HG02943 (cell line): Measurements from ENCODE around the gene PALMD.

Source experiments
- ATAC-seq: cut with Tn5 transposase; IDR thresholded peaks from one replicate; pipeline ENCODE4 v1.9.1; 2021; ENCODE audit warnings: mild to moderate bottlenecking, low read depth, moderate library complexity; ENCODE audit not compliant: unreplicated experiment

Gene PALMD

DNA sequence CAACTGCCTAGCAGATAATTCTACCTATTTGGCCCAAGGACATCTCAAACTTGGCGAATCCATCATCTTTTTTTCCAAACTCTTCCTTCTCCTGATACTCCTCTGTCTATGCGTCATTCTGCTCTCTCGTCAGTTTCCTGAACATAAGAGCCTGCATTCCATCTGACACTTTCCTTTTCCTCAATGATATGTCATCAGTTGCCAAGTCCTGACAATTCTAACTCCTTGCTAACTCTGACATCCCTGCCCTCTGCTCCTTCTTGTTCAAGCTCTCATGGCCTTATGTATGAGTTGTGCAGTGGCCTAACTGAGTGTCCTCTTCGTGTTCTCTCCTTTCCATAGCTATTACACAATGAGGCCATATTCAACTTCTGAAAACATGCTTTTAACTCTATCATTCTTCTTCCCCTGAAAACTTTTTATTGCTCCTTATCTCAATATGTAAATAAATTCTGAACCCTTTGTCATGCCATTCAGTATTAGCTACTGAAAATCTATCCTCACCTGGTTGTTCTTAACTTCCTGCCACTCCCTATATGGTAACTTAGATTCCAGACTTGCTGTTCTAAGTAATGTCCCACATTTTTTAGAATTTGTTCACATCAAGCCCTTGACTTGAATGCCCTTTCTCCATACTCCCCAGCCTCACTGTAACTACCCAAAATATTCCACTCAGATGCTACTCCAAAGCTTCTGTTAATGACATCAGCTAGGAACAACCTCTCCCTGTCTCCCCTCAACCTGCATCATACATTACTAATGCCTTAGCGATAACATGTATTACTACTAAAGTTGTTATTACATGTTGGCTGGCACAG is 11.5 kb downstream of the PALMD start:
- ATAC-seq, result no peak

DNA sequence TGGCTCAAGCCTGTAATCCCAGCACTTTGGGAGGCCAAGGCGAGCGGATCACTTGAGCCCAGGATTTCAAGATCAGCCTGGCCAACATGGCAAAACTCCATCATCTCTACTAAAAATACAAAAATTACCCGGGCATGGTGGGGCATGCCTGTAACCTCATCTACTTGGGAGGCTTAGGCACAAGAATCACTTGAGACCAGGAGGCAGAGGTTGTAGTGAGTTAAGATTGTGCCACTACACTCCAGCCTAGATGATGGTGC is 12.0 kb downstream of the PALMD start:
- ATAC-seq, result no peak

DNA sequence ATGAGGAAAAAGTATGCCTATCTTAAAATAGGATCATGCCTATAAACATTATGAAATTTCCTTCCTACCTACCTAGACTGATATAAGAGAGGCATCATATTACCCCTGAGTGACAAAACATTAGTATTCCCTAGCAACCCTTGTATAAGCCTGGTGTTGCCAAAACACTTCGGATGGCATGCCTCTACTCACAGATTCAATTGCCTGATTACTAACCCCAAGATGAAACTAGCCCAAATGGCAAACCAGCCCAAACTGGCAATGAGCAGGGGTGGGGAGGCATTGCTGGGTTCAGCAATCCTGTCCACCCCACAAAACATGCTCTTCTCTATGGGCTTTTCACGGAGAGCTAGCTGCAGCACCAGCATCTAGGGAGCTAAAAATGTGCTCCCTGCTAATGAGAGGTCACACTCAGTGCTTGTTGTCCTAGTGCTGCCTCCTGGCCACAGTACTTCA is 13.9 kb downstream of the PALMD start:
- ATAC-seq, result no peak

DNA sequence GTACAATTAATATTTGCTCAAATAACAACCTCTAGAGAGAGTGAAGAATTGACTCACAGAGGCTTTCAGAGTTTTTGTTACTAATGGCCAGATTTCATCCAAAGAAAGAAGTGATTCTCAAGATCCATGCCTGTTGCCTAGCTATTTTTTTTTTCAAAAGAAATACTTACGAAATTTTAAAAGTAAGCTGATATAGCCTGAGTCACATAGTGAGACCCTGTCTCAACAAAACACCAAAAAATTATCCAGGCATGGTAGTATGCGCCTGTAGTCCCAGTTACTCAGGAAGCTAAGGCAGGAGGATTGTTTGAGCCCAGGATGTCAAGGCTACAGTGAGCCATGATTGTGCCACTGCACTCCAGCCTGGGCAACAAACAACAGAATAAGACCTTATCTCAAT is 14.6 kb downstream of the PALMD start:
- no peak for ATAC-seq

DNA sequence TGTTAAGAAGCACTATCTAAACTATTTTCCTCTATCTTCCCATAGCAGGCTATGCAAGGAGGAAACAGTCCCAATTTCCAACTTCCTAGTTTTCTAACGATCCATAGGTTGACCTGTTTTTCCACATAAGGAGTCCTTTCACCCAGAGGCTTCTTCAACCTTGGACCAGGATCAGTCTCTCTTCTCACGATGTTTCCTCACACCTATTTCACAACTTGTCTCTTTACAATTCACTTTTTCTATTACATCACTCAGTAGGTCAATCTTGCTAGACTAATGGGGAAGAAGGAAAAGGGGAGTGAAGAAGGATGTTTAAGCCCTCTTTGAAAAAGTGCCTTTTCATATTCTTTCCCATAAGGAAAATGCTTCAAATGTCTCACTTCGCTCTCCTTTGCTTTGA is 15.9 kb downstream of the PALMD start:
- ATAC-seq, result no peak

DNA sequence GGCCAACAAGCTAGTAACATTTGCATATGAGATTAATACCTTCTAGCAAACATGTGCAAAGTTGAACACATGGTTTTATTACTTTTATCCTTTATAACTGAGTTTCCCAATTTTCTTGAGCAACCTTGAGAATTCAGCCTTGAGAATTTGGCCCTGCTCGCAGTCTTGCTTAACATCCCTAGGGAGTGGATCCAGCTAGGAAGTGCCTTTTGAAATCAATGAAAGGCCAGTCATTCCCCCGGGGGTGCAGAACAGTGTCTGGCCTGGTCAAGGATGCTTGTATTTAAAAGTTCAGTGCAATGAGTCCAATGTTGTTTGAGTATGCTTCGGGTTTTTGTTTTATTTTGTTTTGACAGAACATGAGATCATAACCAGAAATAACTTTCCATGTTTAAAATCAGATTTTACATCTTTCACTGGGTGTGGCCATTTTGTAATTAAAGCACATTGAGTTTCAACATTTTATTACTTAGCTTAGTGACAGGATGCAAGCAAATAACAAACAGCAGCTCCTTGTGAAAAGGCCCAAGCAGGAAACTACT is 16.7 kb downstream of the PALMD start:
- no peak for ATAC-seq

DNA sequence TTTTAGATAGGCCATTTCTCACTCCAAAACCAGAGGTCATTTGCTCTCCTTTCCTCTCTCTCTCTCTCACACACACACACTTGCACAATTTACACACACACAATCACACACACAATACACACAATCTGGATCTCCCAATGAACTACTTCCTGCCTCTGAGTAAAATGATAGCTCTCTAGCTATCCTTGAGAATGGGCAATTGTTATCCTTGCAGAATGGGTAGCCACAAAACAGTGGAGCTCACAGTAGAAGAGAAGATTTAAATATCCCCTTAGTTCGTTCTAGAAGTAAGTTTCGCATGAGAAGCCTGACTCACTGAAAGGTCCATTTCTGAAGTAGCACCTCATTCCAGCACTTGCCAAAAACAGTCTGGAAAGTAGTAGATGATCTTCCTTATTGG is 17.6 kb downstream of the PALMD start:
- ATAC-seq, result no peak

DNA sequence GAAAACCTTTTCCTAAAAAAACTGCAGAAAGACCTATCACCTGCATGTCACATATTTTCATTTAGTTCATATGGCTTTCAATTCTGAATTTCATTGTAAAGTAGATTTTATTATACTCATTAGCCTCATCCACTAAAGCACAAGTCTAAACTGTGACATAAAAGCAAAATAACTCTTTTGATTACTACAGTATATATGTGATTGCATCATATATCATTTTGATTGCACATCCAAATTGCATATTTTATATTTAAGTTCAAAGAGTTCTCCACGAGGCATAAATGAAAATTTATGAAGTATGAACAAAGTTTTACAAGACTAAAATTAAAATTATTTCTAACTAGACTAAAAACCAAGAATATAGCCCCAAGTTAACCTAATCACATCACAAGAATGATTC is 19.3 kb downstream of the PALMD start:
- ATAC-seq, result no peak

DNA sequence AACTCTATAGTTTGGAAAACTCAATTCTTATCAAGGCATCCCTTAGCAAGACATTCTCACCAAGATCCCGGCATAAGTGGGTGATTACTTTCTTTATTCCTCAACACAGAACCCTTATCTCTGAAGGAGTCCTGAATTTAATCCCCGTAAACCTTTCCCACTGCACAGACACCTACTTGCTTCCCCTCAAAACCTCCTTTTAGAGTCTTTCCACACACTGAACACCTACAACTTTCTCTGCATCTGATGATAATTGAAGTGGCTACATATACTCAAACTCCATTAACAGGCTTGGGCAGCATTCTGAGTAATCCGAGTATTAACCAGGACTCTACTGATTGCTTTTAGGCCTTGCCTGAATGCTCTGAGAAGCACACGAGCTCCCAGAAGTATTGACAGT is 23.5 kb downstream of the PALMD start:
- ATAC-seq, result no peak

DNA sequence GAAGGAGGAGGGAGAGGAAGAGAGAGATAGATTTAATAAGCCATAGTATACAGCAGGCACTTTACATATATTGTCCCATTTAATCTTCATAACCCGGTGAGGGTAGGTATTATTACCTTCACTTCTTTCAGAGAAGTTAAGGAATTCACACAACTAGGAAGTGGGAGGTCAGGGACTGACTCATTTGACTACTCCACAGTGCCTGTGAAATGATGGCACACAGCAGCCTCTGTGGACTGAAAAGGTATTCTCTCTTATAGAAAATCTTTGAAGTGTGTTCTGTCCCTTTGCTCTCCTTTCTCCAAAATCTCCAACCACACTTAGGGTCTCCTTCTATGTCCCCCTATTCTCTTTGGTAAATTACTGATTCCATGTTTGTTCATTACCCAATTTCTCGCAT is 23.9 kb downstream of the PALMD start:
- ATAC-seq, result no peak

DNA sequence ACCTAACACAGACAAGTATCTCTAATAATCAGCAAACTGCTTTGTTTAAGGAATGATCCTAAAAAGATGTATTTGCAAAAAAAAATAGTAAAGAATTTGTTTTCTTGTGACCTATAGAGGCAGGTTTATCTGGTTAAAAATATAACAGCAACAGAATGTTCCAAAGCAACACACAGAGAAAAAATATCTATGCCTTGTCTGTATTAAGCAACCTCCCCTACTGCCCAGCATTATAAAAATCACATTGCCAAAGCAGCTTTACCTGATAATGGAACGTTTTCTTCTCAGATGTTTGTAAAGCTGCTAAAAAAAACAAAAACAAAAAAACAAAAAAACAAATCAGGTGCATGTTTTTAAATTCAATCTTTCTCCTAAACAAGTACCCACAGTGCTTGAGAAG is 24.7 kb downstream of the PALMD start:
- ATAC-seq, result no peak

DNA sequence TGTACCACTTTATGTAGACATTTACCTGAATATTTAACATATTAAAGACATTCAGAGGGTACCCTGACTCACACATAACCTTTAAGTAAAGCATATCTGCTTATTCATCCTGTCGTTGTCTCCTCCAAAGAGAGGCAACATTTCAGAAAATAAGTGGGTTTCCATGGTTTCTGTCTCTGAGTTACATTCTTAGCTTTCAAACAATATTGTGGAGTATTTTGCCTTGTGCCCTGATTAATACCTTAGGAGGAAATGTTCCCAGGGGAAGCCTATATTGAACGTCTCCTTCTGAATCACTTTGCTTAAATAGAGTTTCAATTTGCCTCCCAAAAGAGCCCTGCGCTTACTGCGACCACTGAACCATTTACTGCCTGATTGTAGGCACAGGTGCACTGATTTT is 26.1 kb downstream of the PALMD start:
- no peak for ATAC-seq

DNA sequence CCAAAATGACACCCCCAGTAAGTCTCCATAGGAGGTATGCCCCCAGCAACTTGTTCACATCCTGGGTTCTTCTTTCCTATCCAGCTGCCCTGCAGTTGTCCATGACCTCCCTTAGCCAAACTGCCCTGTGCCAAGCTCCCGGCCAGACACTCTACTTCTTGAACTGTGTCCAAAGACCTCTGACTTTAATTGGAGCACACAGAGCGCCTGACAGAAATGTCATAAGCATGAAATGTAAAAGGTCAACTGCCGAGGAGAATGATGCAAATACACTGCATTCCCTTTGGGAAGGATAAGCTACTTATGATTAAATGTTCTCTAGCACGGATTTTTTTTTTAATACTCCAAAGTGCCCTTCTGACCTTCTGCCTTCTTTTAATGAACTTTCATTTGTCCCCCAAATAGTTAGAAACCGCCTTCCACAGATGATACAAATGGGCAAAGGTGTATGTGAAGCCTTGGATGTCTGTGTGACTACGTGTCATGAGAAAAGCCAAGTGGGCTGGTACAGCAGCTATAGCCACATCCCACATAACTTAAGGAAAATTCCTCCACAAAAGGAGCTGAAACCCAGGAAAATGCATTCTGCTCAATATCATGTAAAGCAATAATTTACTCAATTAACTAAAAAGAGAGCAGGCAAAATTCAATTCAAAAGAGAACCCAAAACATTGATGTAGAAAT is 26.8 kb downstream of the PALMD start:
- no peak for ATAC-seq

DNA sequence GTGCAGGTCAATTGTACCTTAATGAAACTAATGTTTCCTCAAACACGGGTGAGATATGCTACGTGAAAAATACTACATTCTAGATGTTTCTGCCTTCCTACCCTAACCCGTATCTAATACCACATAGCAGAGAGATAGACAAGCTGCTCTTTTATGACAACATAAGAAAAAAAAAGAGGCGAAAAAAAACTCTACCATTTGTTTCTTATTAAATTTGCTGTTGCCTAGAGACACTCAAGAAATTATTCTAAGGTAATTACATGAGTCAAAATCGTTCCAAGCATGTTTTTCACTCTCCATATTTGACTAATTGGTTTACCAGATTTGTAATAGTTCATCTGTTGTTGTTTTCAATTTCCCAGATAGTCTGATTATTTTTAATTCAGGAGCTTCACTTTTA is 27.4 kb downstream of the PALMD start:
- no peak for ATAC-seq

DNA sequence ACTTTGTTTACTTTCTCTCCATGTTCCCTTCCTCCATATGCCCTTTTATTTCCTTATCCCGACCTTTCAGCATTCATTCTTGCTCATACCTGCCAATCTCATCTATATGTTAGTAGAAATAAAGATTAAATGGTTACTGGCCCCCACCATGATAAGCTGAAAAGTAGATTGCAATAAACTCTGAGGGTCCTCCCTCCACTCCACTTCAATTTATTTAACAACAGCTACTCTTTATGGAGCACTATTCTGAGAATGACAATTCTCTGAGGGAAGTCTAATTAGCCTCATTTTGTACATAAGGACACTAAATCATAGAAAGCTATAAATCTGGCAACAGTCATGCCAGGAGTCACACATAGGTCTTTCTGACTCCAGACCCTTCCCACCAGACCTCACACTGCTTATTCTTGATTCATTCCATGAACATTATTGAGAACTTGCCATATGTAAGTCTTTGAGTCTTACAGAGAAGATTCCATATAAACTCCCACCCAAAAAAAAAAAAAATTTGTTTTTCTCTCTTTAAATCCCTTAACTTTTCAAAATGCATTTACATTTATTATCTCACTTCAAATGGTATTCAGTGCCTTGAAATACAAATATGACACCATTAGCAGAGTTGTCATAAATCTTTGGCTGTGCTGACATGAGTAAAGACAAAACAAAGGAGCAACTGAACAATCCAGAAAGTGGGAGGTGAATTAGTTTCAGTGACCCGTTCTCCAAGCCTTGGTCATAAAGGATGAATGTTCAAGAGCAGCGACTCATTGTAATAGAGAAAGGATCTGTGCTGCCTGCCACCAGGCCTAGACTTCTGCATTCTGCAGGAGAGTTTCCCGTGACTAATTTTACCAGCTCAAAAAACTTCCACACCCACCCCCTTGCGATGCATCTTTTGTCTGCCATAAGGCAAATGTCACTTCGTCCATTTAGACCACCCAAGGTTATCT is 28.5 kb downstream of the PALMD start:
- no peak for ATAC-seq

DNA sequence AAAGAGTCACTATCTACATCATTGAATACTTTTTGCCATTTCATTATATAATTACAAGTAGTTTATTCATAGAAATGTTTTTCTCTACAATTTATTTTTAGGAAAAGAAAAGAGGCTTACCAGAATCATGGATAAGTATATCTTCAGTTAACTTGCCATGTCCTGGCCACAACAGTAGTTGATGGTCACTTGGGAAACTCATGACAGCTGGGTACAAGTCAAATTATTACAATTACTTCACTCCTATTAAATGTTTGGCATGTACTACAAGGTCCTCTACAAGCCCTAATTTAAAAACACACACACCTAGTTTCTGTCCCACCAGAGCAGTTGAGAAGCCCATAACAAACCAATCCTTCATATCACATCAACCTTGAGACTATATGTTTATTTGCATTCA is 29.4 kb downstream of the PALMD start:
- no peak for ATAC-seq

DNA sequence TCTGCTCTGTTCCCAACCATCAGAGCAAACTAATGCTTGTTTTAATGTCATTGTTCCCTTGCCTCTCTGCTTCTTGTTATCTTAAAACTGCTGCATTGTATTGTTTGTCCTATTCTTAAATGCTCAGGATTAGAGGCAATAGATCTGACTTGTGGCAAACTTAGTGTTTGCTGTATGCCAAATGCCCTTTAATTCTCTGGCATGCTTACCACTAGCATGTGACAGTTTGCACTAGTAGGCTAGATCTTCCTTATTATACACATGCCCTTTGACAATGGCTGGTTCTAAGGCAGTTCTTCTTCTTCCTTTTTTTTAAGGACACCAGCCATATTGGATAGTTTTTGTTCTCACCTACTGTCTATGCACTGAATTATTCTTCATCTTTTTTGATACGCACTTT is 30.1 kb downstream of the PALMD start:
- ATAC-seq, result no peak

DNA sequence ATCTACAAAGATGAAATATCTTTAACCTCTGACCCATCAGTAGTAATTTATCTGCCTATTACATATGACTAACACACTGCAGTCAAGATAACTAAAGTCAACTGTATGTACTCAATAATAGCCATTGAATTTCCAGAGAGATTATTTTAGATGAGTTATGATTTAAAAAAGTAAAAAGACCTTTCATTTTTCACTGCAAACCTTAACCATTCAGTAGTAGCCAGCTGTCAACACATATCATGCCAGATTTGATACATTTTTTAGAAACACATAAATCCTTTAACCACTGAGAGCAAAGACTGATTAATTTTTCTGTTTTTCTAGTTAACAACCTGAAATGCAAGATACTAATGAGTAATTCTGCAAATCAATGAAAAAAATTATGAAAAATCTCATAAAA is 31.0 kb downstream of the PALMD start:
- no peak for ATAC-seq

DNA sequence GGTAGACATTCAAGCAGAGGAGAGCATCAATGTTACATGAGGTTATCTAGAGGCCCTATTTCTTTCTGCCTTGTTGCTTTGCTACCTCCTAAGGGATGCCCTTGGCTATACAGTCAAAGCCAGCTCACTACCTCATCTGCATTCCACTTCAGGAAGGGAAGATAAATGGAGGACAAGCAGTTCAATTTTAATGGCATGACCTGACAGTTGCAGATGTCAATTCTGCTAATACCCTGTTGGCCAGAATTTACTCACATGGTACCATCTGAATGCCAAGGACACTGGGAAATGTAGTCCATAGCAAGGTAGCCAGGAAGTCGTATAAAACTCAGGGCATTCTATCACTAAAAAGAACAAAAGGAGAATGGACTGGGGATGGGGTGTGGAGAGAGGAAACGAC is 31.5 kb downstream of the PALMD start:
- ATAC-seq, result no peak

DNA sequence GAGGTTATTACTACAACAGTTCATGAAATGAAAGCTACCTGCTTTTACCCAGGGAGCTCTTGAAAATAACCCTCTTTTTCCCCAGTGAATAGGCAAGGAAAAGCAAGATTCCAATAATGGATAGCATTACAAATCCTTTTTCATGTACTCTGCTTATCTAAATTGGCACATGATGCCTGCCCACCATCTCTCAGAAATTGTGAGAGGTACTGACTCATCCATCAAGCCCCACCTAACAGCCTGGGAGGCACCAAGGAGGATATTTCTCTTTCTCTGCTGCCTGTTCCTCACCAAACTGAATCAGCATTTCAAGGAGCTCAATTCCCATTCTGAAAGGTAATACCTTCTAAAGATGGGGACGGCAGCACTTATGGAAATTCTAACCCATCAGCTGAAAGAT is 34.4 kb downstream of the PALMD start:
- ATAC-seq, result no peak

DNA sequence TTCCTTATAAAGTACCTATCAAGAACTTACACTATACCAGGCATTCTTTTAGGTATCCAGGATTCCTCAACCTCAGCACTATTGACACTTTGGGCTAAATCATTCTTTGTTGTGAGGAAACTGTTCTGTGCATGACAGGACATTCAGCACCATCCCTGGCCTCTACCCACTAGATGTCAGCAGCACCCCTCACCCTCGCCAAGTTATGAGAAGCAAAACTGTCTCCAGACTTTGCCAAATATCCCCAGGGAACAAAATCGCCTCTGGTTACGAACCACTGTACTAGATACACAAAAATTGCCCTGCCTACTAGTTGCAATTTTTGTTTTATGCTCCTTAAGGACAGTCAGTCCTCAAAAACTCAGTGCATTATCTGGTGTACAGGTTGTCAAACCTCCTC is 35.7 kb downstream of the PALMD start:
- ATAC-seq, result no peak
